ENCODE data around the gene RPS3. TPM values are rescaled to one million over a fixed set of nuclear protein-coding genes. Genes with fewer than 3 reads are reported as not detected.

RPS3 gene
- total RNA-seq, 2 donors from 2014 or later = 4,448 to 4,546 TPM

GRCh38 chr11:75450826-75451821, 51.8 kb downstream of the RPS3 start:
- H3K9me3 ChIP-seq (ENCODE audit: control insufficient read depth, low read length, poor library complexity, severe bottlenecking) = no peaks in the 10 kb centered on the region
- Mint-ChIP-seq H3K4me3 (no peak overlapping the region), H3K36me3 (ENCODE audit: low read depth) (peaks cover 2% of the 10 kb centered on the region), H3K27ac (no peak overlapping the region), H3K4me1 (peaks cover 8% of the 10 kb centered on the region), H3K27me3 (no peaks in the 10 kb centered on the region)
- ATAC-seq = peak; percentile 37
- no peak for DNase-seq

GRCh38 chr11:75453916-75454655, 54.8 kb downstream of the RPS3 start:
- peaks cover 5% of the 10 kb centered on the region for H3K4me1 Mint-ChIP-seq
- DNase-seq (no peak), ATAC-seq (no peak)
- H3K4me3 Mint-ChIP-seq = peak overlapping the region; percentile 45
- H3K27ac Mint-ChIP-seq = peak overlapping the region; percentile 54
- H3K9me3 ChIP-seq (ENCODE audit: control insufficient read depth, low read length, poor library complexity, severe bottlenecking) = no peaks in the 10 kb centered on the region
- no peaks in the 10 kb centered on the region for H3K27me3 Mint-ChIP-seq
- peaks cover 2% of the 10 kb centered on the region for H3K36me3 Mint-ChIP-seq (ENCODE audit: low read depth)

- Mint-ChIP-seq H3K27me3 (no peaks in the 10 kb centered on the region), H3K27ac (no peak overlapping the region)
These were observed 55.7 kb downstream of the RPS3 start for GRCh38 chr11:75454987-75455386.

More at GRCh38 chr11:75454987-75455386, 55.7 kb downstream of the RPS3 start:
- H3K4me3 Mint-ChIP-seq = no peak overlapping the region
- no peak for ATAC-seq
- peaks cover 5% of the 10 kb centered on the region for H3K4me1 Mint-ChIP-seq
- H3K36me3 Mint-ChIP-seq (ENCODE audit: low read depth) = peaks cover 2% of the 10 kb centered on the region
- no peak for DNase-seq
- no peaks in the 10 kb centered on the region for H3K9me3 ChIP-seq (ENCODE audit: control insufficient read depth, low read length, poor library complexity, severe bottlenecking)

Other genes starting within 250 kb of the RPS3 start
- gene SLCO2B1, start 248.4 kb upstream of the RPS3 start, total RNA-seq = not detected
- under 1 TPM; 0.42 to 0.60 TPM for gene TPBGL, start 158.7 kb upstream of the RPS3 start, total RNA-seq
- 10 to 100 TPM; 26.3 to 39.6 TPM for gene ARRB1, start 47.9 kb upstream of the RPS3 start, total RNA-seq
- gene KLHL35, start 33.7 kb downstream of the RPS3 start, total RNA-seq = 1 to 10 TPM; 1.3 to 3.1 TPM
- 100 to 1,000 TPM in 1 of 2 donors, 10 to 100 TPM in 1; 77.3 to 108 TPM for gene GDPD5, start 126.4 kb downstream of the RPS3 start, total RNA-seq
- gene SERPINH1, start 162.7 kb downstream of the RPS3 start, total RNA-seq = 1 to 10 TPM; 3.5 to 3.6 TPM